GM18511 (cell line): Measurements from ENCODE around the gene ZNF579.
"Not testable (repeated sequence)": the region's sequence is repeated elsewhere in the genome, so short reads cannot be mapped to it uniquely, and the experiment has no call there.

Experiments used
- ATAC-seq: cut with Tn5 transposase; IDR thresholded peaks from one replicate; pipeline ENCODE4 v1.9.1; 2021; ENCODE audit warnings: mild to moderate bottlenecking, moderate library complexity; ENCODE audit not compliant: unreplicated experiment

Gene ZNF579

DNA sequence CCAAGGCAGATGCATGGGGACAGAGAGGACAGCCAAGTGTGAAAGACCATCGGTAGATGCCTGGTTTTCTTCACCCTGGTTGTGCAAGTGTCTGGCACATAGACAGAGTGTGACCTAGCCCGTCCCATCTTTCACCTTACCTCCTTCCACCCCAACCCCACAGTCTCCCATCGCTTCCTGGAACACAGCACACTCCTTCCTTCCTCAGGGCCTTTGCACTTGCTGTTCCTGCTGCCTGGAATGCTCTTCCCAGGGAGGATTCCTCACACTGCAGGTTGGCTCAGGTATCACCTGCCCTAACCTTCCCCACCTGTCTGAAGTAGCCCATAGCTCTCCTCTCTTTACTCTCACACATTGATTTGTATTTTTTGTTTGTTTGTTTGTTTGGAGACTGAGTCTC lies 15.7 kb upstream of the ZNF579 start:
- ATAC-seq = no peak

DNA sequence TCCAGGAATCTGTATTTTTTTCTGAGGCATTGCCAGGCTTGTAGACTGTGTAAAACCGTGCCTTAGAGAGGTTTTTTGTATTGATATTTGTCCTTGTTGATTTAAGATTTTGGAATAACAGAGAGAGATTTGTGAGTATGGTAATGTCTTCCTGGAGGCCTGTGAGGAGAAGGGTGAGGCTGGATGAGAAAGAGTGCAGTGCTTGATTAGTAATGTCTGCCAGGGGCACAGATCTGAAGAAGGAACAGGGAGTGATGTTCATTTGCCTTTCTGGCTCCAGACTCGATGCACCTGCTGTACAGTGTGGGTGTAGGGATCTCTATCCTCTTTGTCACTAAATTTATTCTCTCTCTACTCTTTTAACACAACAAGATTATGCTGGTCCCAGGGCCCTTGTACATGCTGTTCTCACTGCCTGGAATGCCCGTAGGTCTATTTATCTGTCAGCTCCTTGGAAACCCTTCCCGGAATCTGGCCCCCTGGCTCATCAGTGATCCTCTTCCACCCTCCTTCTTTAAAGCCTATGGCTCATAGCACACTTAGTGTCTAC lies 14.4 kb upstream of the ZNF579 start:
- ATAC-seq = no peak

DNA sequence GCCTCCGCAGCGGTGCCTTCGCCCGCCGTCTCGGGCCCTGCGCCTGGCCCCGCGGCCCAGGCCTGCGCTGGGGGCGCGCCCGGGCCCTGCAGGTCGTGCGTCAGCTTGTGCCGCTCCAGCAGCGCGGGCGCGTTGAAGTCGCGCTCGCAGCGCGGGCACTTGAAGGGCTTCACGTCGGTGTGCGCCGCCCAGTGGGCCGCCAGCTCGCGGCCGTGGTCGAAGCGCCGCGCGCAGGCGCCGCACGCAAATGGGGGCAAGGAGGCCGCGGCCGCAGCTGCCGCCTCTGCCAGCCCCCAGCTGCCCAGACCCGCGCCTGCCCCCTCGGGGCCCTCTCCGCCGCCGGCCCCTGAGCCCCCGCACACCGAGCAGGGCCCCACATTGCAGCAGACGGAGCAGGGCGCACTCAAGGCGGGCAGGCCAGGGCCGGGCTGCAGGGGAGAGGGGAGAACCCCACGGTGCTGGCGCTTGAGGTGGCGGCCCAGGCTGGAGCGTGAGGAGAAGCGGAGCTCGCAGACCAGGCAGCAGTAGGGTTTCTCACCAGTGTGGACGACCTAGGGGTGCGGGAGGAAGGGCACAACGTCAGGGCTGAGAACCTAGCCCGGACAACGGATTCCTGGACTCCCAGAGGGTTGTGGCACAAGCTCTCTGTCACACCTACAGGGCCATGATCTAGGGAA lies 12.6 kb upstream of the ZNF579 start:
- no peak for ATAC-seq

DNA sequence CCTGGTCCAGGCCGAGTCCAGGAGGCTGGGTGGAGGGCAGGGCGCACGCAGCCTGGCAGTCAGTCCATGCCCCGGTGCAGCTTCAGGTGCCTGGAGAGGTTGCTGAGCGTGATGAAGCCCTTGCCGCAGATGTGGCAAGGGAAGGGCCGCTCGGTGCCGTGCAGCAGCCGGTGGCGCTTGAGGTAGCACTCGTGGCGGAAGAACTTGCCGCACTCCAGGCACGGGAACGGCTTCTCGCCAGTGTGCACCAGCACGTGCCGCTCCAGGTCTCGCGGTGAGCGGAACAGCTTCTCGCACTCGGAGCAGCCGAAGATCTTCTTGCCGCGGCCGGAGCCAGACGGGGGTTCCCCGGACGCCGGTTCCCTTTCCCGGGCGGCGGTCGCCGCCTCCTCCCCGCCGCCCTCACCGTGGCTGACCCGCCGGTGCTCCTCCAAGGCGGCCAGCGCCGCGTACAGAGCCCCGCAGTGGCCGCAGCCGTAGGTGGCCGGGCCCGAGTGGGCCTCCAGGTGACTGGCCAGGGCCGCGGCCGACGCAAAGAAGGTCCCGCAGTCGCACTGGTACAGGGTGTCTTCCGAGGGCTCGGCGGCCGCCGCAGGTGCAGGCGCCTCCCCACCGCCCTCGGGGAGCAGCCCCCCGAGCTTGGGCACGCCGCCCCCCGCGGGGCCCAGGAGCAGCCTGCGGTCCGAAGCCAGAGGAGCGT lies 11.9 kb upstream of the ZNF579 start:
- no peak for ATAC-seq

DNA sequence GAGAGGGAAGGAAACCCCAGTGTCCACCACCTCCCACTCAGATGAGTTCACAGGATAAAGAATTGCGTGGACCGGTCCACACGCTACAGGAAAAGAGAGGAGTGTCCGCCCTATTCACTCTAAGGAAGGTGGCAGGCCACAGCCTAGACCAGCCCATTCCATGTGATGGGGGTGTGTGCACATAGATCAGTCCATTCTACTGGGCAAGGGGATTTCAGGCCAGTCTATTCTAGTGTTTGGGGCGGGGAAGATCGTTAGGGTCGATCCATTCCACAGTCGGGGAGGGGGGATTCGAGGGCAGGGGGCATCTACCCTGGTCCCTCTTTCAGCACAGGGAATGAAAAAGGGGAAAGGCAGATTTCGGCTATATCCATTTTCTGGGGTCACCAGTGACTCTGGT lies 10.9 kb upstream of the ZNF579 start:
- ATAC-seq = no peak

DNA sequence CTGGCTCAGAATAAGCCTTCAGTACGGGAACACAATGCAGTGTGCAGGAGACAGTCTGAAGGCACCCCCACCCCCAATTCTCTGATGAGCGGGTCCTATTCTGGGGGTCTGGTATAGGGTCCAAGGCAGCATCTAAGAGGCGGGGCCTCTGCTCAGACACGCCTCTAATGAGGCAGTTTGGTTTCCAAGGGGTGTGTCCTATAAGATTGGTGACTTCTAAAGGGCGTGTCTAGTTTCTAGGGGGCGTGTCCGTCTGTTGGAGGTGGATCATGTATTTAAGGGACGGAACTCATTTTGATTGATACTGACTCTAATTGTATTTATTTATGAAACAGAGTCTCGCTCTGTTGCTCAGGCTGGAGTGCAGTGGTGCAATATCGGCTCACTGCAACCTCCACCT lies 10.0 kb upstream of the ZNF579 start:
- no peak for ATAC-seq

DNA sequence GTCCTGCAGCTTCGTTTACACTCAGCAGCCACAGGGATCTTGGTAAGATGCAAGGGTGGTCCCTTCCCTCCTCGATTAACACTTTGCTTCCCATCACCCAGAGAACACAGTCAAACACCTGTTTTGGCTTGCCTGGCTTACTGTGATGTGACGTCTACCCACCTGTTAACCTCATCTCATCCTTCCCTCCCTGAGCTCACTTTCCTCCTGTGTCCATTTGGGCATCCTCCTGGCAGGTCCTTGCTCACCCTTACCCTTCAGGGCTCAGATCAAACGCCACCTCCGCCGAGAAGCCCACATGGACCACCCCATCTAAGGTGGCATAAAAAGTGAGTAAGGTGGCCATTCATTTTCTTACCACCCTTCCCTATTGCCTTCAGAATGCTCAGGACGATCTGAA lies 9.5 kb upstream of the ZNF579 start:
- no peak for ATAC-seq

DNA sequence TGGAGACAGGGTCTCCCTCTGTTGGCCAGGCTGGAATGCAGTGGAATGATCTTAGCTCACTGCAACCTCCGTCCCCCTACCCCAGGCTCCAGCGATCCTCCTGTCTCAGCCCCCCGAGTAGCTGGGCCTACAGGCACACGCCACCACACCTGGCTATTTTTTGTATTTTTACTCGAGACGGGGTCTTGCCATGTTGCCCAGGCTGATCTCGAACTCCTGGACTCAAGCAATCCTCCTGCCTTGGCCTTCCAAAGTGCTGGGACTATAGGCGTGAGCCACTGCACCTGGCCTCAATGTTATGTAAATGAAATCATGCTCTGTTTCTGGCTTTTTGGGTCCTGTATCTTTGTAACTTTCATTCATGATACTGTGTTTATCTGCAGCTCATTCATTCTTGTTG lies 8.1 kb upstream of the ZNF579 start:
- no peak for ATAC-seq

DNA sequence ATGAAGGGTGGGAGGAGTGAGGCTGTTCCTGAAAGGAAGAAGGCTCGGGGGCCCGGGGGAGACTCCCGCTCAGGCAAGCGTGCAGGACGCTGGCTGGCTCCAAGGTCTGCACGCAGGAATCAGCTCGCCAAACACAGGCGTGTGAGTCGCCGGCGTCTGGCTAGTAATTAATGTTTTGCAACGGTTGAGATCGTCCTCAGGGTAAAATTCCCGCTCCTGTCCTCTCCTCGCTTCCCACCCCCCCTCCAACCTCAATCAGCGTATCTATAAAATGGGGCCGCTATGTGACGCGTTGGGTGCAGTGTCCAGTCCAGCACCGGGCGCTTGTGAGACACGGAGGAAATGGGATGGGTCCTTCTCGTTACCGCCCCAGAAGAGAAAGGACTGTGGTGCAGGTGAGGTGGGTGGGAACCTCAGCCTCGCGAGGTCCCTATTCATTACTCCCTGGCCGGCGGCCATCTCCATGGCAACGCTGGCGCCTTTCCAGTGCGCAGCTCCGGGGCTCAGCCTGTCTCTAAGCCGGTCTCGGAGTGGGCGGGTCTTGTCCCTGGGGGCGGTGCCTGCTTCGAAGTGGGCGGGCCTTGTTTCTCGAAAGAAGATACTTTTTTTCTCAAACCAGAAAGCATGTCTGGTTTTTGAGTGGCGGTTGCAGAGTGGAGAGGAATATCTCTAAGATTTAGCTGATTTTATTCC lies 6.5 kb upstream of the ZNF579 start:
- peak; percentile 89 for ATAC-seq

DNA sequence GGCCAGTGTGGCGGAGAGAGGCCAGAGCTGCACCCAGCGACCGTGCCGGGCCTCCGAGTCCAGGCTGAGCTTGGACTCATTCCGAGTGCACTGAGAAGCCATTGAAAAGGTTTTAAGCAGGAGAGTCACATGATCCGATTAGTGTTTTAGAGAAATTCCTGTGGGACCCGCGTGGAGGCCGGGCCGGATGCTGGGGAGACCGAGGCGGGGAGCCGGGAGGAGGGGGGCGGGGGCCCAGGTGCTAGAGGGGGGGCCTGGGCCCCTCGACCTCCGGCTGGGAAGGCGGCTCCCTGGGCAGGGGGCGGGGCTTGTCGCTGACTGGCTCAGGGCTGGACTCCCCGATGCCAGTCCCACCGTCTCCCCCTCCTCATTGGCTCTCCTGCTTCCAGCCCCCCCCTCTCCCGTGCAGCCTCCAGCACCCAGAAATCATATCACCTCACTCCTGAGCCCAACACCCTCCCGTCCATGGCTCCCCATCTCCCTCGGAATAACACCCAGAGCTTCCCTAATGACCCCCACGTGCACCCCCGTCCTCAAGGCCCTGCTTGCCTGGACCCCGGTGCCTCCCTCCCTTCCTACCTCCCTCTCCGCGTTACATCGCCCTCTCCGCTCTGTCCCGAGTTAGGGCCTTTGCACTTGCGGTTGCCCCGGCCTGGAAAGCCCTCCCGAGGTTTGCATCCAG lies 5.2 kb upstream of the ZNF579 start:
- no peak for ATAC-seq

DNA sequence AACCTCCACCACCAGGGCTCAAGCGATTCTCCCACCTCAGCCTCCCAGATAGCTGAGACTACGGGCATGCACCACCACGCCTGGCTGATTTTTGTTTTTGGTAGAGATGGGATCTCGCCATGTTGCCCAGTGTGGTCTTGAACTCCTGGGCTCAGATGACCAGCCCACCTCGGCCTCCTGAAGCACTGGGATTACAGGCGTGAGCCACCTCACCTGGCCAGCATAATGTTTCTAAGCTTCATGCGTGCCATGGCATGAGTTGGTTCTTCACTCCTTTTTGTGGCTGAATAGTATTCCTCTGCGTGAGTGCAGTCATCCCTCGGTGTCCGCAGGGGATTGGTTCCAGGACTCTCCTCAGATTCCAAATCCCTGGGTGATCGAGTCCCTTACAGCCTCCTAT lies 4.2 kb upstream of the ZNF579 start:
- no peak for ATAC-seq

DNA sequence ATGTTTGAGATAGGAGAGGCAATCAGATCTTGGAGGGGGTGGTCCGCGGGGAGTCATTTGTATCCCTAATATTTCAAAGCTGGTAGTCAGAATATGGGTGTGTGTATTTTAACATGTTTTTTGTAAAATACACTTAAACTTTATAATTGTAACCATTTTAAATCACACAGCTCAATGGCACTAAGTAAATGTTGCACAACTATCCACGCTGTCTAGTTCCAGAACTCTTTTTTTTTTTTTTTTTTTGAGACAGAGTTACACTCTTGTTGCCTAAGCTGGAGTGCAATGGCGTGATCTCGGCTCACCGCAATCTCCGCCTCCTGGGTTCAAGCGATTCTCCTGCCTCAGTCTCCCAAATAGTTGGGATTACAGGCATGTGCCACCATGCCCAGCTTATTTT lies 3.2 kb upstream of the ZNF579 start:
- ATAC-seq = not testable (repeated sequence)

DNA sequence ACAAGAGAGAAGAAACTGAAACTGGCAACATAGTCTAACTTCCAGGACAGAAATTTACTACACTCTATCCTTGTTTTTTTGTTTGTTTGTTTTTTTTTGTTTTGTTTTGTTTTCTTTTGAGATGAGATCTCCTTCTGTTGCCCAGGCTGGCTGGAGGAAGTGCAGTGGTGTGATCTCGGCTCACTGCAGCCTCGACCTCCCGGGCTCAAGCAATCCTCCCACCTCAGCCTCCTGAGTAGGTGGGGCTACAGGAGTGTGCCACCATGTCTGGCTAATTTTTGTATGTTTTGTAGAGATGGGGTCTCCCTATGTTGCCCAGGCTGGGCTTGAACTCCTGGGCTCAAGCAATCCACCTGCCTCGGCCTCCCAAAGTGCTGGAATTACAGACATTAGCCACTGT lies 1.6 kb upstream of the ZNF579 start:
- ATAC-seq = not testable (repeated sequence)

DNA sequence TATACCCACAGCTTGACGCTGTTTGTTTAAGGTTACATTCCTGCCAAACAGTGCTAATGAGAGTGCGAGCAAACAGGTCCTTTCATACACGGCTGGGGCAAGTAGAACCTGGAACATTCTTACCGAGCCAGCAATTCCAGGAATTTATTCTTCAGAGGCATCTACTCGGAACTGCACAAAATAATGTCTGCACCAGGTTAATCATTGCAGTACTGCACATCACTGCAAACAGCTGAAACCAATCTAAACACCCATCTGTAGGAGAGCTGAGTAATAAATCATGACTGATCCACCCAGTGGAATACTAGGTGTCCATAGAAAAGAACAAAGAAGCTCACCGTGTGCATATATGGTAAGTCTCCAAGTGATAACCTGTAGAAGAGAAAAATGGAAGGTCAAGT lies 1.2 kb upstream of the ZNF579 start:
- ATAC-seq = no peak

DNA sequence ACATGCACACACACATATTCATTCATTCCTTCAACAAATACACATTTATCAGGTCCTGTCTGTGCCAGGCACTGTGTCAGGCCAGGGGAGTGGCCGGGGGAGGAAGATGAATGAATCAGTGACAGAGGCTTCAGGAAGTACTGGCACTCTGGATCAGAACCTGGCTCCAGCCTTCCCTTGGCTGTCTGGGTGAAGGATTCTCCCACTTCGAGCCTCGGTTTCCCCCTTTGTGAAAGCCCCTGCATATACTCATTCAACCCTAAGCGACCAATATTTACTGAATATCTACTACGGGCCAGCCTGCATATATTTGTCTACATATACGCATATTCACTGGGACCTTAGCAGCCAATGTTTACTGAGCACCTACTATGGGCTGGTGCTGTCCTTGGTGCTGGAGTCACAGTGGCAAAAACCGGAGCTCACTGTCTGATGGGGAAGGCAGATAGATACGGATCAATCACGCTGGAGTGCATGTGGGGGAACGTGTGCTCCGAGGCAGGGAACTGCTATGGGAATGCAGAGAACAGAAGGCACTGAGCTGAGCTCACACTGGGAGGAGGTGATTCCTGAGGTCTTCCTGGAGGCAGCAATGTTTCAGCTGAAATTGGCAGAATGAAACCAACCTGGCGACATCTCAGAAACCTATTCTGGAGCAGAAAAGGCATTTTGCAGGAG lies 636 bp upstream of the ZNF579 start:
- ATAC-seq = no peak

DNA sequence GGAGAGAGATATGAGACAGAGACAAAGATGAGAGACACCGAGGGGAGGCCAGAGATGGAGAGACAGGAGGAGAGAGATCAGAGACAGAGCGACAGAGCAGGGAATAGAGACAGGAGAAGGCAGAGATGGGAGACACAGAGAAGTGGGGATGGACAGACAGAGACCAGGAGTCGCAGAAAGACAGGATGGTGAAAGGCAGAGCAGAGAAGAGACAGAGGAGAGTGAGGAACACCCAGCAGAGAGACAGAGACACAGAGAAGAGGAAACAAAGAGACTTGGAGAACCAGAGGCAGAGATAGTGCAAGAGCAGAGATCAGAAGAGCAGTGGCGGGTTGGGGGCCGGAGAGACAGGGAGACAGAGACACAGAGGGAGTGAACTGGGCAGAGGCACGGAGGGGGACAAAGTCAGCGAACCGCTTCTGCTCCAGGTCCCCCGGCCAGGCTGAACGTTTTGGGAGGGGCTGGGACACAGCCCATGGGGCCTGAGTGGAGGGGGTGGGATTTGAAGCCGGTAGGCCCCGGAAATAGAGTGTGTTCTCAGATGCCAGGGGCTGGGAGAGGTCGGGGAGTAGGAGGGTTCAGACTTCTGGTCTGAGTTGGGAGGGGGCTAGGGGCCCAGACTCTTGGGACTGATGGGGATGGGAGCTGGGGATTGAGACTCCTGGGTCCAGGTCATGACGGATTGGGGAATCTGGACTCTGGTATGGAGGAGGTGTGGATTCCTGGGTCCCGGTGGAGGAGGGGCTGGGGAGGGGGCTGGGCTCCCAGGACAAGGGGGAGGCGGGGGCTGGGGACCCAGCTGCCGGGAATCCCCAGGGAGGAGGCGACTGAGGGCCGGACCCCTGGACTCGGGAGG lies 654 bp downstream of the ZNF579 start:
- ATAC-seq = peak; percentile 46

DNA sequence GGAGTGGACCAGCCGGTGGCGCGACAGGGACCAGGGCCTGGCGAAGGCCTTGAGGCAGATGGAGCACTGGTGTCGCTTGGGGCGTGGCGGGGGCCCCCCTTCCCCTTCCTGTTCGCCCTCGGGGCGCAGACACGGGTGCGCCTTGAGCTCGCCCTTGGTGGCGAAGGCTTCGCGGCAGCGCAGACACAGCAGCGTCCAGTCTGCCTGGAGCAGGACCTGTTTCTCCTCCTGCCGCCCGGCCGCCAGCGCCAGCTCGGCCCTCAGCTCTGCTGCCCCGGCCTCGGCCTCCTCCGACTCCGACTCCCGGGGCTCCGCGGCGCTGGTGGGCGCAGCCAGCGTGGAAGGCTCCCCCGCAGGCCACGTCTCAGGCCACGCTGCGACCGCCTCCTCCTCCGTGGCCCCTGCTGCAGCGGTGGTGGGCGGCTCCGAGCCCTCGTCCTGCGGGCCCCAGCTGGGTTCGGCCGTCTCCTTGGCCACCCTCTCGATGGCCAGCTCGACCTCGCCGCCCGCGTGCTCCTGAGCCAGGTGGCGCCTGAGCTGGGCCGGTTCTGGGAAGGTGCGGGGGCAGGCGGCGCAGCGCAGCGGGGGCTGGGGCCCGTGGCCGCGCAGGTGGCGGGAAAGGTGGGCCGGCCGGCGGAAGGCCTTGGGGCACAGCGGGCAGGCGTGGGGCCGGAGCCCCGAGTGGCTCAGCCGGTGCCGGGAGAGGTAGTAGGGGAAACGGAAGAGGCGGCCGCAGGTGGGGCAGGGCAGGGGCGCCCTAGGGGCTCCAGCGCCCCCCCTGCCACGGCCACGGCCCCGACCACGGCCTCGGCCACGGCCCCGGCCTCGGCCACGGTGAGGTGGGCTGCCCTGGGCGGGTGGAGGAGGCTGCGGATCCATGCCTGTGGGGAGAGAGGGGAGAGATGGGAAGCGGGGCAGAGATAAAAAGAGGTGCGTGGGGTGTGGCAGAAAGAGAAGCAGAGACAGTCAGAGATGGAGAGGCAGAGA lies 1.6 kb downstream of the ZNF579 start:
- no peak for ATAC-seq

DNA sequence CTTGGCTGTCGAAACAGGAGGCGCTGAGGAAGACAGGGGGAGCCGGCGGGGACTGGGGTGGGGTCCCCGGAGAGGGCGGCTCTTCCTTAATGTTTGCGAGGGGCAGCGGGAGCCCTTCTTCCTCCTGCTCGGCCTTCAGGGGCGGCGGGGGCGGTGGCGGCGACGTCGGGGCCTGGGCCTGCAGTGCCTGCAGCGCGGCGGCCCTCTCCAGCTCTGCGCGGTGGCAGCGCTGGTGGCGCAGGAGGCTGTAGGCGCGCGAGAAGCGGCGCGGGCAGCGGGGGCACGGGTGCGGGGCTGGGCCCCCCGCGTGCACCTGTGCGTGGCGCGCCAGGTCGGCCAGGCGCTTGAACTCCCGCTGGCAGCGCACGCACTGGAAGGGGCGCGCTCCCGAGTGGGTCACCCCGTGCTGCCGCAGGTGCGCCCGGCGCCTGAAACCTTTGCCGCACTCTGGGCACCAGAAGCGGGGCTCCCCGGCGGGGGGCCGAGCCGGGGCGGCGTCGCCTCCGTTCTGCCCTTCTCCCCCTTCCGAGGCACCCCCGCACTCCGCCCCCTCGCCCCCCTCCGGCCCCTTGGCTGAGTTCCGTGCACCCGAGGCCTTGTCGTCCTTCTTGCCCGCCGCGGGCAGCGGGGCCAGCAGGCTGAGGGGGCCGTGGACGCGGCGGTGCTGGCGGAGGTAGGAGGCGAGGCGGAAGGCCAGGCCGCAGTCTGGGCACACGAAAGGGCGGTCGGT lies 2.5 kb downstream of the ZNF579 start:
- no peak for ATAC-seq
